Measurements from ENCODE around the gene CEP89.

DNA sequence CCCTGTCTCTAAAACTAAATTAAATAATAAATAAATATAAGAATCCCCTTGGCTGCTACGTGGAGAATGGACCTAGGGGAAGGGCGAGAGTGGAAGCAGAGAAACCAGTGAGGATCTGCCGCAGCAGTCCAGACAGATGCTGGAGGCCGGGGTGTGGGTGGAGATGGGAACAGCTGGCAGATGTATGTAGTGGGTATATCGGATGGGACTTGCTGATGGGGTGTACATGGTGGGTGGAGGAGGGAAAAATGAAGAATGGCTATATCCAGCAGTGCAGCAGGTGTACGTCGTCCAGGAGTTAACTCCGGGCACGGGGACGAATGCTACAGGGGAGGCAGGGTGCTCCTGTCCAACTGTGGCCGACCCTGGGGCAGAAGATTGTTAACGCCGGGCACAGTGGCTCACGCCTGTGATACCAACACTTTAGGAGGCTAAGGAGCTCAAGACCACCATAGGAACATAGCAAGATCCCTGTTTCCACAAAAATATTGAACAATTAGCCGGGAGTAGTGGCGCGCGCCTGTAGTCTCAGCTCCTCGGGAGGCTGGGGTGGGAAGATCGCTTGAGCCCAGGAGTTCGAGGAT, 654 bp downstream of the CEP89 start:
- TF ChIP-seq JUND (IDR thresholded peaks at IDR 0.05) (no peak), ZFX (IDR thresholded peaks at IDR 0.05) (no peak), SRF (IDR thresholded peaks at IDR 0.05; ENCODE audit: low read depth) (no peak)
- TF ChIP-seq, protein P1, sequence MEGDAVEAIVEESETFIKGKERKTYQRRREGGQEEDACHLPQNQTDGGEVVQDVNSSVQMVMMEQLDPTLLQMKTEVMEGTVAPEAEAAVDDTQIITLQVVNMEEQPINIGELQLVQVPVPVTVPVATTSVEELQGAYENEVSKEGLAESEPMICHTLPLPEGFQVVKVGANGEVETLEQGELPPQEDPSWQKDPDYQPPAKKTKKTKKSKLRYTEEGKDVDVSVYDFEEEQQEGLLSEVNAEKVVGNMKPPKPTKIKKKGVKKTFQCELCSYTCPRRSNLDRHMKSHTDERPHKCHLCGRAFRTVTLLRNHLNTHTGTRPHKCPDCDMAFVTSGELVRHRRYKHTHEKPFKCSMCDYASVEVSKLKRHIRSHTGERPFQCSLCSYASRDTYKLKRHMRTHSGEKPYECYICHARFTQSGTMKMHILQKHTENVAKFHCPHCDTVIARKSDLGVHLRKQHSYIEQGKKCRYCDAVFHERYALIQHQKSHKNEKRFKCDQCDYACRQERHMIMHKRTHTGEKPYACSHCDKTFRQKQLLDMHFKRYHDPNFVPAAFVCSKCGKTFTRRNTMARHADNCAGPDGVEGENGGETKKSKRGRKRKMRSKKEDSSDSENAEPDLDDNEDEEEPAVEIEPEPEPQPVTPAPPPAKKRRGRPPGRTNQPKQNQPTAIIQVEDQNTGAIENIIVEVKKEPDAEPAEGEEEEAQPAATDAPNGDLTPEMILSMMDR (IDR thresholded peaks at IDR 0.05 in 2 of 3, conservative IDR thresholded peaks at IDR 0.05 in 1 of 3; ENCODE audit: borderline replicate concordance in 1 of 3, insufficient read depth in 1 of 3, low read depth in 2 of 3, low read length in 2 of 3): no peak

Measured in HCT116 (cell line).